HCT116 (cell line): Measurements from ENCODE around the gene SUPT3H. TPM values are rescaled to one million over a fixed set of nuclear protein-coding genes. Genes with fewer than 3 reads are reported as not detected.

Experiments used
- ATAC-seq: fragments of 200-7000 bp; cut with Tn5 transposase; 2 replicates; pipeline ENCODE4 v1.9.1; 2020; ENCODE audit warnings: mild to moderate bottlenecking, moderate library complexity
- BruUV-seq: library from RNA; stranded (reverse); fragments of 400-500 nt; replicated peaks from 2 replicates; lab custom pipeline; 2021; lab: Mats Ljungman, UMichigan
- CTCF ChIA-PET: fragments of 300-600 bp; sonication (Branson Sonifier 250); formaldehyde crosslinking; loops from one replicate; lab custom pipeline; 2021; ENCODE audit warnings: antibody characterized with exemption; lab: Charles Lee
- POLR2A ChIA-PET: fragments of 300-600, 350-600 bp; sonication (Branson Sonifier 250); formaldehyde crosslinking; loops from one replicate; lab custom pipeline; 2021; ENCODE audit warnings: antibody characterized with exemption; lab: Charles Lee
- RAD21 ChIA-PET, 2 experiments: fragments of 300-600 bp; sonication (Branson Sonifier 250); formaldehyde crosslinking; loops; one replicate each; lab custom pipeline; 2023; ENCODE audit warnings: low total read pairs in 2 of 2; ENCODE audit not compliant: uncharacterized antibody in 2 of 2, unreplicated experiment in 2 of 2, low non-redundant PET in 1 of 2; lab: Charles Lee
- DNase-seq: peaks from one replicate; pipeline ENCODE4 v3.0.0-alpha.2; 2010; ENCODE audit warnings: low read depth, low spot score
- H2AFZ ChIP-seq: fragments of 200-600 bp; shearing (Covaris generic), sonication (generic); 2 replicates; pipeline ENCODE4 v1.6.1; 2017; ENCODE audit warnings: low read depth, mixed run types, mixed read lengths, antibody characterized with exemption, low read length; ENCODE audit not compliant: poor library complexity, severe bottlenecking
- H3K27ac ChIP-seq: 2 replicates; pipeline ENCODE4 v1.5.1; 2012; ENCODE audit warnings: low read depth, low read length
- H3K27me3 ChIP-seq: fragments of 200-600 bp; sonication (generic); 2 replicates; pipeline ENCODE4 v1.6.1; 2016; ENCODE audit warnings: mixed run types, low read length, mixed read lengths; ENCODE audit not compliant: insufficient read depth
- H3K36me3 ChIP-seq, 2 experiments: fragments of 200-500 bp in 1 of 2; fragments of 200-600 bp in 1 of 2; sonication (Bioruptor generic) in 1 of 2; sonication (generic) in 1 of 2; 2 replicates each; pipeline versions ENCODE4 v1.5.1 to v1.6.1; 2014 to 2016; ENCODE audit warnings: low read length in 2 of 2, inconsistent platforms in 1 of 2, mixed read lengths in 1 of 2, mixed run types in 1 of 2; ENCODE audit not compliant: insufficient read depth in 2 of 2, control insufficient read depth in 1 of 2
- H3K4me1 ChIP-seq, 2 experiments: fragments of 200-600 bp in 1 of 2; sonication (generic) in 1 of 2; 2 replicates each; pipeline versions ENCODE4 v1.5.1 to v1.6.1; 2012 to 2017; ENCODE audit warnings: low read length in 2 of 2, inconsistent platforms in 1 of 2, mild to moderate bottlenecking in 1 of 2, mixed read lengths in 1 of 2, mixed run types in 1 of 2, moderate library complexity in 1 of 2; ENCODE audit not compliant: insufficient read depth in 2 of 2, control insufficient read depth in 1 of 2
- H3K4me2 ChIP-seq: fragments of 200-600 bp; sonication (generic); 2 replicates; pipeline ENCODE4 v1.6.1; 2017; ENCODE audit warnings: mixed run types, low read length, mixed read lengths
- H3K4me3 ChIP-seq, 2 experiments: fragments of 200-600 bp in 1 of 2; sonication (generic) in 1 of 2; replicated peaks in 1 of 2; 2 replicates each; pipeline ENCODE4 v1.5.1; 2011 to 2016; ENCODE audit warnings: low read length in 2 of 2, control low read depth in 1 of 2, low read depth in 1 of 2, mild to moderate bottlenecking in 1 of 2, mixed read lengths in 1 of 2, mixed run types in 1 of 2
- H3K79me2 ChIP-seq: fragments of 200-600 bp; sonication (generic); 2 replicates; pipeline ENCODE4 v1.6.1; 2017; ENCODE audit warnings: mild to moderate bottlenecking, mixed run types, low read length, moderate library complexity, mixed read lengths; ENCODE audit not compliant: insufficient read depth
- H3K9ac ChIP-seq: fragments of 200-600 bp; sonication (generic); 2 replicates; pipeline ENCODE4 v1.6.1; 2016; ENCODE audit warnings: low read length, mixed read lengths
- H3K9me2 ChIP-seq: fragments of 200-600 bp; sonication (generic), shearing (Covaris generic); 2 replicates; pipeline ENCODE4 v1.6.1; 2017; ENCODE audit warnings: mixed run types, mild to moderate bottlenecking, moderate library complexity; ENCODE audit not compliant: insufficient read depth
- H3K9me3 ChIP-seq, 2 experiments: fragments of 200-500 bp in 1 of 2; fragments of 200-600 bp in 1 of 2; sonication (Bioruptor generic) in 1 of 2; sonication (generic) in 1 of 2; 2 replicates each; pipeline ENCODE4 v1.6.1; 2014 to 2017; ENCODE audit warnings: low read length in 2 of 2, mixed read lengths in 2 of 2, inconsistent platforms in 1 of 2, low read depth in 1 of 2, mild to moderate bottlenecking in 1 of 2, mixed run types in 1 of 2, moderate library complexity in 1 of 2; ENCODE audit not compliant: control insufficient read depth in 1 of 2, insufficient read depth in 1 of 2
- H4K20me1 ChIP-seq: fragments of 200-600 bp; sonication (generic), shearing (Covaris generic); 2 replicates; pipeline ENCODE4 v1.6.1; 2017; ENCODE audit warnings: mixed run types, mild to moderate bottlenecking, moderate library complexity; ENCODE audit not compliant: insufficient read depth
- ATF3 ChIP-seq: IDR thresholded peaks from 2 replicates; pipeline ENCODE4 v1.6.1; 2012
- CBX3 ChIP-seq: IDR thresholded peaks from 2 replicates; pipeline ENCODE4 v1.6.1; 2012; ENCODE audit warnings: low read depth
- CEBPB ChIP-seq: IDR thresholded peaks from 2 replicates; pipeline ENCODE4 v1.6.1; 2012; ENCODE audit warnings: low read depth
- ELF1 ChIP-seq: IDR thresholded peaks from 2 replicates; pipeline ENCODE4 v1.6.1; 2012; ENCODE audit warnings: low read depth, borderline replicate concordance
- JUND ChIP-seq: IDR thresholded peaks from 2 replicates; pipeline ENCODE4 v1.6.1; 2012
- POLR2A ChIP-seq: IDR thresholded peaks from 2 replicates; pipeline ENCODE4 v1.7.0; 2011; ENCODE audit warnings: borderline replicate concordance; ENCODE audit not compliant: insufficient read depth, insufficient read length; ENCODE audit errors: extremely low read depth
- POLR2AphosphoS5 ChIP-seq: IDR thresholded peaks from 2 replicates; pipeline ENCODE4 v1.6.1; 2011; ENCODE audit warnings: mild to moderate bottlenecking, low read depth, low read length, moderate library complexity
- RAD21 ChIP-seq: IDR thresholded peaks from 2 replicates; pipeline ENCODE4 v1.6.1; 2012; ENCODE audit warnings: low read depth, mild to moderate bottlenecking
- SIN3A ChIP-seq: IDR thresholded peaks from 2 replicates; pipeline ENCODE4 v1.6.1; 2012; ENCODE audit warnings: low read depth
- SP1 ChIP-seq: IDR thresholded peaks from 2 replicates; pipeline ENCODE4 v1.6.1; 2012; ENCODE audit warnings: low read depth
- SRF ChIP-seq: IDR thresholded peaks from 2 replicates; pipeline ENCODE4 v1.6.1; 2012; ENCODE audit warnings: low read depth
- YY1 ChIP-seq: IDR thresholded peaks from 2 replicates; pipeline ENCODE4 v1.6.1; 2011; ENCODE audit warnings: low read length, low read depth, moderate library complexity, mild to moderate bottlenecking; ENCODE audit not compliant: insufficient replicate concordance; ENCODE audit errors: extremely low read depth
- ZBTB33 ChIP-seq: IDR thresholded peaks from 2 replicates; pipeline ENCODE4 v1.6.1; 2011; ENCODE audit warnings: mild to moderate bottlenecking, low read length, moderate library complexity; ENCODE audit not compliant: insufficient replicate concordance; ENCODE audit errors: extremely low read depth
- intact Hi-C: fragments of 100-400 bp; cut with micrococcal nuclease; formaldehyde crosslinking; loops from 2 replicates; pipeline ENCODE4 v1.10.0; 2022
- total RNA-seq: library from RNA; stranded (reverse); gene quantifications from one replicate; pipeline ENCODE4 v1.2.1, GENCODE V29; 2021; ENCODE audit not compliant: unreplicated experiment

Gene SUPT3H
- total RNA-seq, 1 experiment from 2014 or later, result 7.4 TPM

- no peak for ATAC-seq
- H2AFZ ChIP-seq, result no peak overlapping the region
- H3K27me3 ChIP-seq, result no peaks in the 10 kb centered on the region
- no peak for TF ChIP-seq SP1
- TF ChIP-seq POLR2A, result no peak
- TF ChIP-seq YY1, result no peak
- no peak for TF ChIP-seq CBX3
- TF ChIP-seq ELF1, result no peak
- no peak for TF ChIP-seq POLR2AphosphoS5
- no peak for TF ChIP-seq SRF
- no peak for TF ChIP-seq ZBTB33
- no peak for TF ChIP-seq RAD21
- ChIA-PET POLR2A (no interaction called here), CTCF (no interaction called here), RAD21 (no interaction called here)
- H3K9ac ChIP-seq, result no peak overlapping the region
- intact Hi-C loops, result no loop called here
- no peak overlapping the region for H3K4me3 ChIP-seq
- no peaks in the 10 kb centered on the region for H3K79me2 ChIP-seq
- no peaks in the 10 kb centered on the region for H4K20me1 ChIP-seq
- no peak overlapping the region for H3K4me2 ChIP-seq
- no TSS peak for BruUV-seq
- peaks cover 0 to 8% of the 10 kb centered on the region in 2 experiments; a peak in 2 of 4 replicates for H3K9me3 ChIP-seq
- H3K9me2 ChIP-seq, result no peaks in the 10 kb centered on the region
- no peaks in the 10 kb centered on the region for H3K36me3 ChIP-seq
- DNase-seq, result no peak
- no peak overlapping the region for H3K27ac ChIP-seq
- H3K4me1 ChIP-seq, result no peaks in the 10 kb centered on the region
These were observed 146.1 kb downstream of the SUPT3H start for GRCh38 chr6:45231660-45232059.

GRCh38 chr6:45229416-45229815 lies 148.3 kb downstream of the SUPT3H start:
- POLR2A ChIA-PET, result no interaction called here
- RAD21 ChIA-PET, result no interaction called here
- no peaks in the 10 kb centered on the region for H3K27me3 ChIP-seq
- DNase-seq (no peak), ATAC-seq (no peak)
- H3K9ac ChIP-seq, result no peak overlapping the region
- no peaks in the 10 kb centered on the region for H3K36me3 ChIP-seq
- TF ChIP-seq POLR2A, result no peak
- TF ChIP-seq CEBPB, result no peak
- no peak for TF ChIP-seq SIN3A
- no peak for TF ChIP-seq ATF3
- no peak for TF ChIP-seq RAD21
- TF ChIP-seq SP1, result no peak
- no peak for TF ChIP-seq YY1
- TF ChIP-seq JUND, result no peak
- CTCF ChIA-PET, result no interaction called here
- H4K20me1 ChIP-seq, result no peaks in the 10 kb centered on the region
- H3K9me2 ChIP-seq, result no peaks in the 10 kb centered on the region
- intact Hi-C loops, result no loop called here
- H3K27ac ChIP-seq, result no peak overlapping the region
- H3K9me3 ChIP-seq, result peaks cover 0 to 8% of the 10 kb centered on the region in 2 experiments; a peak in 2 of 4 replicates
- H3K4me1 ChIP-seq, result peaks cover 0 to 7% of the 10 kb centered on the region in 2 experiments; a peak in 1 of 4 replicates
- no peak overlapping the region for H2AFZ ChIP-seq
- no peaks in the 10 kb centered on the region for H3K79me2 ChIP-seq
- no TSS peak for BruUV-seq
- no peak overlapping the region for H3K4me3 ChIP-seq
- H3K4me2 ChIP-seq, result no peak overlapping the region
